Femur (tissue), 1 donor: ENCODE measurements around the gene EGFL8.

Experiments
- DNase-seq: peaks from one replicate; pipeline ENCODE4 v3.0.0-alpha.2; 2017

EGFL8 gene

GRCh38 chr6:32168807-32169591 is 4.6 kb downstream of the EGFL8 start:
- peak; percentile 21 for DNase-seq

GRCh38 chr6:32170294-32170693 is 5.9 kb downstream of the EGFL8 start:
- no peak for DNase-seq

GRCh38 chr6:32171234-32171633 is 6.8 kb downstream of the EGFL8 start:
- no peak for DNase-seq

GRCh38 chr6:32173051-32173727 is 8.8 kb downstream of the EGFL8 start:
- DNase-seq = no peak

GRCh38 chr6:32174416-32174815 is 10.0 kb downstream of the EGFL8 start:
- no peak for DNase-seq

- DNase-seq = no peak
Observed at GRCh38 chr6:32175322-32175710, 10.9 kb downstream of the EGFL8 start.

- DNase-seq = peak; percentile 99
Observed at GRCh38 chr6:32175711-32176475, 11.5 kb downstream of the EGFL8 start, which contains the start of gene AGPAT1. TSS of gene AGPAT1 (minus strand) at chr6:32176084. CDS start at chr6:32171496, 4,588 bp downstream.

GRCh38 chr6:32176476-32177182 is 12.2 kb downstream of the EGFL8 start:
- DNase-seq = peak; percentile 15

GRCh38 chr6:32177183-32177787 is 12.9 kb downstream of the EGFL8 start:
- DNase-seq = no peak

GRCh38 chr6:32177788-32178546 is 13.6 kb downstream of the EGFL8 start, which contains the start of gene RNF5:
TSS of gene RNF5 (plus strand) at chr6:32178405. CDS start at chr6:32178512, 107 bp downstream.
- peak; percentile 99 for DNase-seq

GRCh38 chr6:32178547-32179440 is 14.4 kb downstream of the EGFL8 start:
- DNase-seq = no peak

- DNase-seq = no peak
Observed at GRCh38 chr6:32179766-32180405, 15.5 kb downstream of the EGFL8 start.

- no peak for DNase-seq
Observed at GRCh38 chr6:32181148-32181702, 16.8 kb downstream of the EGFL8 start.

GRCh38 chr6:32181915-32182529 is 17.6 kb downstream of the EGFL8 start:
- no peak for DNase-seq

- no peak for DNase-seq
Observed at GRCh38 chr6:32182555-32182981, 18.2 kb downstream of the EGFL8 start.

- DNase-seq = no peak
Observed at GRCh38 chr6:32183030-32183429, 18.6 kb downstream of the EGFL8 start.

- DNase-seq = no peak
Observed at GRCh38 chr6:32183483-32184083, 19.2 kb downstream of the EGFL8 start.

GRCh38 chr6:32184084-32184640 is 19.8 kb downstream of the EGFL8 start, which contains the start of gene AGER:
TSS of gene AGER (minus strand) at chr6:32184253. CDS start at chr6:32184222, 31 bp downstream.
- no peak for DNase-seq
